Activated T-cell treated with anti-CD3 and anti-CD28 coated beads, Interleukin-2, amount 50 U/mL, for 48 hours (primary cell): Measurements from ENCODE around the gene FUBP3.
"Not testable (repeated sequence)": the region's sequence is repeated elsewhere in the genome, so short reads cannot be mapped to it uniquely, and the experiment has no call there.

Experiments
- DNase-seq, 2 experiments: peaks; one replicate each; pipeline ENCODE4 v3.0.0-alpha.2; 2020

FUBP3 gene

GRCh38 chr9:130663258-130663976, 84.0 kb downstream of the FUBP3 start:
- DNase-seq: peak; percentile 43 to 53

DNA sequence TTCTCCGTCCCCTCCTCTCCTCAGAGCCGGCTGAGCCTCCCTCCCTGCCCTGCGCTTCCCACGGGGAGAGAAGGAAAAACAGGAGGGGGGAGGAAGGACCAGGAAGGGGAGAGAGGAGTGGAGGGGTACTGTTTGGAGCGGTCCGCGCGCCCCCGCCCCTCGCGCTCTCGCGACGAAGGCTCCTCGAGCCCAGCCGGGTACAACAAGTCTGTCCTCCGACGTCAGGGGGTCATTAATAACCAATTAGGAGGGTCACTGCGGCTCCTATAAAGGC, 84.5 kb downstream of the FUBP3 start:
- DNase-seq: peak in 1 of 2 experiments; percentile 26

GRCh38 chr9:130664251-130665028, 85.1 kb downstream of the FUBP3 start, which contains the start of gene PRDM12:
Gene PRDM12, plus strand, starts transcription at chr9:130664594. Its CDS starts 60 bp downstream, at chr9:130664654.
- peak; percentile 29 to 36 for DNase-seq

DNA sequence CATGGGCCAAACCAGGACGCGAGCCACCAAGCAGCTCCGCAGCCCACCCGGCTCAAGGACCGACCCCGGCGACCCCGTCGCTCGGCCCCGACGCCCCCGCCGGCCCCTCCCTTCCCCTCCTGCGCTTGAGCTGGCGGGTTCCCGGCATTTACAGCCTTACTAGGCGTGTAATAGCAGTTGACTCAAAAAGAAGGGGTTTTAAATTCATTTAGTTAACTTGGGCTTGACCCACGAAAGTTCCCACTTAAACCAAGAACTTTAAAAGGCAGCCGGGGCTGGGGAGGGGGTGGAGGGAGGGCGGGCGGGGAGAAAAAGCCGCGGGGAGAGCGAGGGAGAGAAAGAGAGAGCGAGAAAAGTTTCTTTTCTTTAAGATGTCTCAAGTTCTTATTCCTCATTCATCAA, 85.7 kb downstream of the FUBP3 start:
- DNase-seq: no peak

DNA sequence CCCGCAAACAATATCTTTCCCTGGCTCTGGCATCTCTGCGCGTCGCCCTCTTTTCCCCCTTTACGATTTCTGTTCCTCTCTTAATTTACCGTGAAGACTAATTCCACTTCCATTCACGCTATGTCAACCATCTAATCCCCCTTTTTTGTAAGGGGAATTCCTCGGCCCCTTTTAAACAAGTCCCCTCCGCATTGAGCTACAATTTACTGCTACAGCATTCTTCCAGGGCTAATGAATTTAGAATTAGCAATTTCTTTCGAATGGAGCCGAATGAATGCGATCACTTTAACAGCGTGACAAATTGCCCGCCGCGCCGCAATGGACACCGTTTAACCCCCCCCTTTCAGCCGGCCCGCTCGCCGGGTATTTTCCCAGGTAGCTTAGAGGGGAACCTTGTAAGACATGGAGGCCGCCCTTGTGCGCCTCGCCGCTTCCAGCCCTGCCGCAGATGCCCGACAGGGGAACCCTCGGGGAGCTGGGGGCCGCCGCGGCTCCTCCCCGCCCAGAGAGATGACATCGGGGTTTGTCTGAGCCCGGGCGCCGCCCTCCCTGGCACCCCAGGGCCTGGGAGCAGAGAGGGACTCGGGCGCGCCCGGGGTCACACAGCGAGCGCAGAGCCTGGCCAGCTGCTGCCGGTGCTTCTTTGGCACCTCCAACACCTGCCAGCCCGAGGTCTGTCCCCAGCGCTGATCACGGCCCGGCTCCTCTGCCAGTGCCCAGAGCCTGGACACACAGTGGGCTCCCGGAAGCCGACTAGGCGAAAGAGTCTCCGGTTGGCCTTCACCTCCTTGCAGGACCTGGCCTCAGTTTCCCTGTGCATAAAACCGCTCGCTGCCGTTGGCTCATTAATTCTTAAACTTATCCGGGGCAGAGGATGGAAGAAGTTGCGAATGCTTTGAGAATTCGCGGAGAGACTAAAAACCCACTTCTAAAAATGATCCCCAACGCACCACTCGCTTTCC, 86.3 kb downstream of the FUBP3 start:
- peak; percentile 35 to 43 for DNase-seq

- DNase-seq: no peak
Observed at GRCh38 chr9:130666393-130667119, 87.2 kb downstream of the FUBP3 start.

DNA sequence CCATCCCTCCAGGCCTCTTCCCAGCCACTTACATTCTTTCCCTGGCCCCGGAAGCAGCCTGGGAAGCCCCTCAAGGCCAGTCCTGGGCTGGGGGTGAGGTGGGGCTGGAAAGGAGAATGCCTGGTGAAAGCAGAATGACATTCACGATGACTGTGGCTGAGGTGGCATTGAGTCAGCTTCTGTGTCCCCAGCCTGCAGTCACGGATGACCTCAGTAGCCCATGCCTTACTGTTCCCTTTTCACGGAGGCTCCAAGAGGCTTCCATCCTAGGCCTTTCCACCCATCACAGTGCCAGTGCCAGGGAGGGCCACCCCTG, 87.7 kb downstream of the FUBP3 start:
- DNase-seq: no peak

DNA sequence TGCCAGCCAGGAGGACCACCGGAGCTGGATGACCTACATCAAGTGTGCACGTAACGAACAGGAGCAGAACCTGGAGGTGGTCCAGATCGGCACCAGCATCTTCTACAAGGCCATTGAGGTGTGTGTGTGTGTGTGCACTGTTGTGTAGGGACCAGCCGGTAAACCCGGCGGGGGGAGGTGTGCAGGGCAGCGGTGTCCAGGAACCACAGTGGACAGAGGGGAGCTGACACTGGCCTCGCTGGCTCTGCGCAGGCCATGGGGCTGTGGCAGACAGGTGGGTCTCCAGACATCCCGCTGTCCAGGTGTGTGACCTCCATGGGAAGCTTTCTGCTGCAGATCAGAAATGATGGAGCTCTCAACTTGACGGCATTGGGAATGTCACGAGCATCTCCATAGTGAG, 88.8 kb downstream of the FUBP3 start:
- DNase-seq: no peak

GRCh38 chr9:130668659-130669058, 89.3 kb downstream of the FUBP3 start:
- DNase-seq: no peak

DNA sequence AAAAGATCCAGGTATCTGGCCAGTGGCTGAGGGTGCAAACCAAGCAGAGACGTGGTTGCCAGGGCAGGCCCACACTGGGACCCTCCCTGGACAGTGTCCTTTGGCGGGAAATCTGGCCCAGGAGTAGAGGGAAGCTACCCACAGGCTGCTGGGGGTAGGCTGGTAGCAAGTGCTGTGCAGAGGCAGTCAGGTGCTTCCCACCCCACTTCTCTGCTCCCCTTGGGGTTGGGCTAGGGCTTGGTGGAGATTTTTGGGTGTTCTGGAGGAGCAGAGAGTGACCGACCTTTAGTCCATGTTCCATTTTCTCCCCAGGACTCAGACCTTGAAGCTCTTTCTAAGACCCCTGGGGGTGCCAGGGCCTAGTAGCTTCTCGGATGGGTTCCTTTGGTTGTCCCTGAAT, 90.6 kb downstream of the FUBP3 start:
- no peak for DNase-seq

DNA sequence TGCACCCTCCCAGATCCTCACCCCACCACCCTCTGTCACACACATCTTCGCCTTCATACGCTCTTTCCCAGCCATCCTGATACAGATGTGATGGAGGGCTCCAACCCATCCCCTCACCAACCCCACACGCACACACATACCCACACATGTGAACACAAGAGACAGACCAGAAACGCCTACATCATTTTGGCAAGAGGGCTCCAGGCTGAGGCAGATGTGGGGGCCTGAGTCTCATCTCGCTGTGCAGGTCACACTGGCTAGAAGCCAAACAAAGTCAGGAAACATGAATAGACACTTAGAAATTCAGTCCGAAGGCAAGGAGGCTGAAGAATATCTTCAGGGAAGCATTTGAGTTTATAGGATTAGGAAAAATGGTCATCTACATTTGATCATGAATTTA, 91.3 kb downstream of the FUBP3 start:
- DNase-seq: no peak

DNA sequence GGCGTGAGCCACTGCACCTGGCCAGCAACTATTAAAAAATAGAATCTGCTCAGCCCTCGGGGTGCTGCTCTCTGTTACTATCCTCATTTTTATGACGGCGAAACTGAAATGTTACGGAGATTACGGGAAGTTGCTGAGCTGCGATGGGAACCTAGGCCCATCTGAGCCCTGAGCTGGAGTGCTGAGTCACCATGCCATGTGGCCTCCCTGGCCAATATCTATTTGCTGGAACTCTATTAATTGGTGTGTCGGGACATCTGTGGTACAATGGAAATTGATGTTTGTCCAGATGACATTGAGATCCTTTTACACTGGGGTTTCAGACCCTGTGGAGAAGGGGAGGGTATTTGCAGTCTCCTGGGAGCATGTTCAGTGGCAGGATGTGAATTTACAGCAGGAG, 93.1 kb downstream of the FUBP3 start:
- no peak for DNase-seq

GRCh38 chr9:130672933-130673615, 93.7 kb downstream of the FUBP3 start:
- no peak for DNase-seq

GRCh38 chr9:130675396-130675795, 96.0 kb downstream of the FUBP3 start:
- no peak for DNase-seq

DNA sequence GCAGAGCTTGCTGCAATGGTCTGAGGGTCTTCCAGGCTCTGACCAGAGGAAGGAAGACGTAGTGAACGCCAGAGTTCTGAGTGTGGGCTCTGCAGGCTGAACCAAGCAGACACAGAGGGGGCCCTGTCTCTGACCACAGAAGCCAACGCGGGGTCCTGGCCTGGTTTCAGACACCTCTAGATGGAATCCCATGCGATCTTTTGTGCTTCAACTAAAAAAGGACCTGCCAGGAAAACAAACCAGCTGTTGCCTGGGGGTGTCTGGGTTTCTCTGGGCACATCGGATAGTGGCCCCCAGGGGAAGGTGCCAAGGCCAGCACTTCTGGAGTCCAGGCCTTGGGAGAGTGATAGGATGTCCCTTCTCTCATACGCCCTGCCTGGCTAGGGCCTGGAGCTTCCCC, 97.9 kb downstream of the FUBP3 start:
- DNase-seq: no peak

DNA sequence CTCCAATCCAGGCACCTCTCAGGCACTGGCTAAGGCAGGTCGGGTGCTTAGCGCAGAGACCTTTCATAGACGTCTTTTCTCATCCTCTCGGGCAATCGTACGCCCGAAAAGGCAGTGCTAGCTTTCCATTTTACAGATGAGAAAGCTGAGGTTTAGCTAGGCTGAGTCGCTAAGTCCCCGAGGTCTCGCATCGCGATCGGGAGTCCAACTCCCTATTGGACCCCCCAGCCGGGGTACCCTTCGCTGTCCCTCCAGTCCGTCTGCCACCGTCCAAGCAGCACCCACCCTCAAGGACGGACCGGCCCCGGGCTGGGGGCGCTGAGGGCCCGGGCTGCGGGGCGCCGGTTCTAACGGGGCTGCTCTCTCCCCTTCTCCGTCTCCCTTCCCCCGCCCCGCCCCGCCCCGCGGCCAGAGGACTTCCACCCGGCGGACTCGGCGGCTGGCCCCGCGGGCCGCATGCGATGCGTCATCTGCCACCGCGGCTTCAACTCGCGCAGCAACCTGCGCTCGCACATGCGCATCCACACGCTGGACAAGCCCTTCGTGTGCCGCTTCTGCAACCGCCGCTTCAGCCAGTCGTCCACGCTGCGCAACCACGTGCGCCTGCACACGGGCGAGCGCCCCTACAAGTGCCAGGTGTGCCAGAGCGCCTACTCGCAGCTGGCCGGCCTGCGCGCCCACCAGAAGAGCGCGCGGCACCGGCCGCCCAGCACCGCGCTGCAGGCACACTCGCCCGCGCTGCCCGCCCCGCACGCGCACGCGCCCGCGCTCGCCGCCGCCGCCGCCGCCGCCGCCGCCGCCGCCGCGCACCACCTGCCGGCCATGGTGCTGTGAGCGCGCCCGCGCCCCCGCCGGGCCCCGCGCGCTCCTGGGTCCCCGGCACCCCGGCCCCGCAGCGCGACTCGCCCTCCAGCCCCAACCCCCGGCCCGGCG, 101.7 kb downstream of the FUBP3 start:
- DNase-seq: peak; percentile 74 to 83

- peak; percentile 60 to 65 for DNase-seq
Observed at GRCh38 chr9:130681769-130682420, 102.5 kb downstream of the FUBP3 start.

- peak; percentile 66 to 74 for DNase-seq
Observed at GRCh38 chr9:130682421-130683121, 103.2 kb downstream of the FUBP3 start.

- no peak for DNase-seq
Observed at GRCh38 chr9:130685104-130685503, 105.7 kb downstream of the FUBP3 start.

- not testable (repeated sequence) for DNase-seq
Observed at GRCh38 chr9:130685945-130686344, 106.6 kb downstream of the FUBP3 start.
